SIG-M5 treated with dmso at 0.1 percent for 504 hours (cell line): Measurements from ENCODE around the gene WASF2.
"Not testable (repeated sequence)": the region's sequence is repeated elsewhere in the genome, so short reads cannot be mapped to it uniquely, and the experiment has no call there.

Experiments used
- DNase-seq: peaks from one replicate; lab custom pipeline; 2025; ENCODE audit not compliant: unreplicated experiment; lab: John Stamatoyannopoulos, UW

Gene WASF2

GRCh38 chr1:27489973-27490741, at the start of gene WASF2:
Gene WASF2 (minus strand): TSS chr1:27490167. CDS start chr1:27428890, 61,277 bp downstream.
- DNase-seq = peak; percentile 93

- no peak for DNase-seq
Measured at GRCh38 chr1:27538793-27539192, 48.8 kb upstream of the WASF2 start.

GRCh38 chr1:27538305-27538676, 48.3 kb upstream of the WASF2 start:
- DNase-seq = not testable (repeated sequence)

GRCh38 chr1:27536767-27537166, 46.8 kb upstream of the WASF2 start:
- no peak for DNase-seq

GRCh38 chr1:27536010-27536757, 46.2 kb upstream of the WASF2 start:
- no peak for DNase-seq

- DNase-seq = no peak
Measured at GRCh38 chr1:27535386-27535785, 45.4 kb upstream of the WASF2 start.

GRCh38 chr1:27531959-27532685, 42.2 kb upstream of the WASF2 start:
- no peak for DNase-seq

- DNase-seq = no peak
Measured at GRCh38 chr1:27530192-27530591, 40.2 kb upstream of the WASF2 start.

- no peak for DNase-seq
Measured at GRCh38 chr1:27529704-27530018, 39.7 kb upstream of the WASF2 start.

- no peak for DNase-seq
Measured at GRCh38 chr1:27528818-27529703, 39.1 kb upstream of the WASF2 start.

- no peak for DNase-seq
Measured at GRCh38 chr1:27527890-27528817, 38.2 kb upstream of the WASF2 start.

- no peak for DNase-seq
Measured at GRCh38 chr1:27527223-27527889, 37.4 kb upstream of the WASF2 start.

GRCh38 chr1:27526569-27527222, 36.7 kb upstream of the WASF2 start:
- DNase-seq = no peak

- DNase-seq = peak; percentile 94
Measured at GRCh38 chr1:27525296-27526272, 35.6 kb upstream of the WASF2 start.

- DNase-seq = no peak
Measured at GRCh38 chr1:27523337-27524020, 33.5 kb upstream of the WASF2 start.

GRCh38 chr1:27522432-27523336, 32.7 kb upstream of the WASF2 start:
- DNase-seq = no peak
